Femur (tissue), 1 donor: ENCODE results near the gene EGFR.

Experiments
- DNase-seq: peaks from one replicate; pipeline ENCODE4 v3.0.0-alpha.2; 2017

The EGFR gene

GRCh38 chr7:55258631-55259030 lies 239.8 kb downstream of the EGFR start:
- DNase-seq, result no peak

- no peak for DNase-seq
Observed at GRCh38 chr7:55260171-55260570, 241.4 kb downstream of the EGFR start.

GRCh38 chr7:55260676-55261385 lies 242.0 kb downstream of the EGFR start:
- DNase-seq, result no peak
